Fibroblast of the conjunctiva (primary cell): ENCODE measurements around the gene DSCAML1.
"Not testable (repeated sequence)": the region's sequence is repeated elsewhere in the genome, so short reads cannot be mapped to it uniquely, and the experiment has no call there.

Source experiments
- DNase-seq: peaks from one replicate; pipeline ENCODE4 v3.0.0-alpha.2; 2010; ENCODE audit warnings: low read depth

The DSCAML1 gene

DNA sequence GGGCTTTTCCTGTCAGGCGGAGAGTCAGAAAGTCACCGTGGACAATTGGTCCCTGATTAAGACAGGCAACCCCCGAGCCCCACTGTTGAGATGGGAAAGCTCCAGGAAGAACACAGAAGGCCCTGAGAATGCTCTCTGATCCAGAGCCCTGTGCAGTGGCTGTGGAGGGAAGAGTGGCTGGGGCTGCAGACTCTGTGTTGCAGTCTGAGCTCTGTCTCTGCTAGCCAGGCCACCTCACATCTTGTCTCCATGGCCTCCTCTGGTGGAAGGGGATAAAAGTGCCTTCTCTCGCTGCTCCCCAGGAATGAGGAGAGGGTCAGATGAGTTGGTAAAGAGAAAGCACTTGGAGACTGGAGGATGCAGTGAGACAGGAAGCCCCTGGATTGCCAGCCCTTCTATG is 328.1 kb downstream of the DSCAML1 start:
- no peak for DNase-seq

DNA sequence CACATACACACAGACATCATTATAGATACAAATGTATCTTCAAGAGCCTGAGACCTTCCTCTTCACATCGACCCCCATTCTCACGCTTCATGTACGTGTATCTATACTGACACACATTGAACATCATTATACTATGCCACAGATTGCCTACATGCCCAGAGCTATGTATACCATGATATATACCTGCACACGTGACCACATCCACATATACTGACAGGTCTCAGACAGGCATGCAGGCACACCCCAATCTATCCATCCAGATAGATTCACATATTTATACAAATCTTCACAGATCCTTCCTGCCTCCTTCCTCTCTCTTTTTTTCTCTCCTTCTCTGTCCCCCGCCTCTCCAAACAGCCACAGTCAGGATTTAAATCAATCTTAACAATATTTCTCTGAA is 329.2 kb downstream of the DSCAML1 start:
- no peak for DNase-seq

DNA sequence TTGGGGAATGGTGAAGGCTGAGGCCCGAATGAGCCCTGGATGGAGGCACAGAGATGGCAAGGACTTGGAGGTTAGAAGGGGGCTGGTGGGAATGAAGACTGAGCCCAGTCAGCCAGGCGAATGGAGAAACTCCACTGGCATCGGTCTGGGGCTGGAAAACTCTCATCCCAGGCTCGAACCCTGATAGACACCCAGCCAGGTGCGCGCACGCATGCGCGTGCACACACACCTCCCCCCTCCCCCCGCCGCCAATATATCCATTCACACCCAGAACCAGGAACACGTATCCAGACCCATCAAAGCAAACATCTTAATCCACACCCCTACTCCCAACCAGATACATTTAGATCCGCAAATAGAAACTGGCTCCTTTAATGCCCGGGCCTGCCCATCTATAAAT is 330.1 kb downstream of the DSCAML1 start:
- no peak for DNase-seq

DNA sequence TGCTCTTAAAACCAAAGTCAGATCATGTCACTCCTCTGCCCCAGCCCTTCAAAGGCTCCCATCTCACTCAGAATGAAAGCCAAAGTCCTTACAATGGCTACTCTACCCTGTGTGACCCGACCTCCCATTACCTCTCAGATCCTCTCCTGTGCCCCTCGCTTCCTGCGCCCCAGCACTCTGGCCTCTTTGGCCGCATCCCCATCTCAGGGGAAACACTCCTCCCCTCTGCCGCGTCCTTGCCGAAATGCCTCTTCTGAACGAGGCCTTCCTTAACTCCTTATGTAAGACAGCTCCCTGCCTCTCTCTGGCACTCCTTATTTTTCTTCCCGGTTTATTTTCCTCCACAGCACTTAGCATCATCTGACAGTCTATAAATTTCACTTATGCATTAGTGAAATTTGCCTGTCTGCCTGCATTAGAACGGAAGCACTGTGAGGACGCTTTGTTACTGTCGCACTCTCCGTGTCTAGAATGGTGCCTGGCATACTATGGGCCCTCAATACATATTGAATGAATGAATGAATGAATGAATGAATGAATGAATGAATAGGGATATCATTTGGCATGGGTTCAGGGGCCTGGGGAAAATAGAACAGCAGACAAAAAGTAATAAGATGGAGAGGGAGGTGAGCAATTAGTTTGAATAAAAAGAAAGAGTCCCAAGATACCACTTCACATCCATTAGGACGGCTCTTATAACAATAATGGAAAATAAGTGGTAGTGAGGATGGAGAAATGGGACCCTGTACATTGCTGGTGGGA is 331.6 kb downstream of the DSCAML1 start:
- no peak for DNase-seq

DNA sequence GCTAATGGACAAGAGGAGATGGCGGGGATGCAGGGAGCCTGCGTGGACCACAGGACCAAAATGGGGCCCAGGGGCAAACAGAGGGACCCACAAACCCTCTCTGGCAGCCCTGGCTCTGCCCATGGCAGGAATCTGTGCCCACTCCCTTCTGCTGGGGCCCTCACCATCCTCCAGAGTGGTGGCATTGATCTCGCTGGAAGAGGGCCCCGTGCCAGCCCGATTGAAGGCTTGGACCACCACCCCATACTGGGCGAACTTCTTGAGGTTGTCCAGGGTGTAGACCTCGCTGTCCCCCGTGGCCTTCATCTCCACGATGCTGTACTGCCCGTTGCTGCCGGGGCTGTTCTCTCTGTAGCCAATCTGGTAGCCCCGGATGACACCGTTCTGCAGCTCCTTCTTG is 332.2 kb downstream of the DSCAML1 start:
- DNase-seq = no peak

DNA sequence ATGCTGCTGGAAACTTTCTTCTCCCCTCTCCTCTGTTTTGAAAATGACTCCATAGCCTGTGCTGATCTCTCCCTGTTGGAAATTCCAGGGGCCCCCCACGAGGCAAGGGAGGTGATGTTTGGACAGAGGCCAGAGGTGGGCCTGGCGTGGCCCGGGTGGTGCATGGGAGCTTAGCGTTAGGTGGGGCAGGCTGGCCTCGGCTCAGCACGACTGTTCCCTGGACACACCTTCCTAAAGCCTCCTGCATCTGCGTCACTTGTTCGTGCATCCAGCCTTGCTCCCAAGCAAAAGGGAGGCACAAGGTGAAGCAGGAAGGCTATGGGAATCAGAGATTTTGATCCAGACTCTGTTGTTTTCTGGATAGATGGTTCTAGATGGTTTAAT is 334.2 kb downstream of the DSCAML1 start:
- no peak for DNase-seq

DNA sequence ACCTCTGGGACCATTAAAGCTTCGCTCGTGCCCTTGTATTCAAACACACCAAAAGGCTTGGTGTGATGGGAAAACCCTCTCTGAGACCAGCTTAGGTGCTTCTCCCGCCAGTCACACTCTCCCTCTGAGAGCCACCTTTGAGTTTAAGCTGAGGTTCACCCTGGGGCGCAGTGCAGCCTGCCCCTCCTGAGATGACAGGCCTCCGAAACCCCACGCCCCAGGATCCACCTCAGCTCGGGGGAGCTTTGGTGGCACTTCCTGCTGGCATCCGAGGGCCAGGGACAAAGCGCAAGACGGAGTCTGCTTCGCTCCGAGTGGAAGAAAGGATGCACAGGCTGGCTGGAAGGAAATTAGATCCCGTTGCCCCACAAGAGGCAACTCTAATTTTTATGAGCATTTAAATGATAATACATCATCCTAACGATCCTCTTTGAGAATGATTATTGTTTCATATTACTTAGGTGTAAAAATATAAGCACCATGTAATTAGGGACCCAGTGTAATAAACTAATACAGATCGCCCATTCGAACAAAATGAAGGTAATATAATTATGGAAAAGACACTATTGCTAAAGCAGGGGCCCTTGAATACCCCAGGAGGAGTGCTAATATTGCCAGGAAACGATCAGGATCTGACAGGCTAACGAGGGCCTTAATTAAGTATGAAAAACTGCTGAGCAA is 334.7 kb downstream of the DSCAML1 start:
- DNase-seq = no peak

DNA sequence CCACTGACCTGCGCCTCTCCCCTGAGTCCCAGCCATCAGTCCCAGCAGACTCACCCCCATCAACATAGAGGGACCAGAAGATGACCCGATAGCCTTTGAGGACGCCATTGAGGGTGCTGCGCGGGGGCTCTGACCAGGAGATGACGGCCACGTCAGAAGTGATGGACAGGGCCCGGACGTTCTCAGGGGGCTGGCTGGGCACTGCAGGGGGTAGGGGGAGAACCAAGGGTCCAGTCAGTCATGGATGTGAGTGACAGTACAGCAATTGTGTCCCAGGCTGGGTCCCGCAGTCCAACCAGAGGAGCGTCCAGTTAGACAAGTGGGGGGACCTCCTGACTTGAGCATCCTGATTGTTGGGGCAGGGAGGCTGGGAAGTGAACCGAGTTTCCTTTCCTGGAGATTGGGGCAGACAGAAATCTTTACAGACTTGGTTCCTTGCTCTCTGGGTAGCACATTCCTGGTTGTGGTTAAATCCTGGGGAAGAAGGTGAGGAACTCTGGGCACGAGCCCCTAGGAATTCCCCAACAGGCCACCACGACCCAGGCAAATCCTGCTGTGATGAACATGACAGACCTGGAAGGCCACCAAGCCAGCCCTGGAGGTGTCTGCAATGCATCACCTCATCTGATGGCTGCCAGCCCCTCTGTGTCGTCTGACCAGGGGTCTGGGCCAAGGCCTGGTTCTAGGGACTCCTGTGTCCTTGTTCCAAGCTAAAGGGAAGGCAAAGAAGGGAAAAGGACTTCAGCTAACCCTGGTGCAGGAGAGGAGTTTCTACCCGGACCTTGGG is 335.4 kb downstream of the DSCAML1 start:
- no peak for DNase-seq

DNA sequence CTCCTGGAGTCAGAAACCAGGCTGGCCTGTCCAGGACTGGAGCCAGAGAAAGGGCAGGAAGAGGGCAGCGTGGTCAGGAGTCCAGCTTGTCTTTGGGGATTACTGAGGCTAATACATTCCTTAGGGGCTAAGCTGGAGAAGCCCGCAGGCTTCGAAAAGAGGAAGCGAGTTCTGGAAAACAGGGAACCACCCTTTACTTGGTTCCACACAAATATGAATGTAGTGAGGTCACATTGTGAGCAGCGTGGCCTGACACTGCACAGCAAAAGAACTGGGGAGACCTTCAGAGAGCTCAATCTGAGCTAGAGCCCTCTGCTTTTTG is 337.1 kb downstream of the DSCAML1 start:
- DNase-seq = no peak

DNA sequence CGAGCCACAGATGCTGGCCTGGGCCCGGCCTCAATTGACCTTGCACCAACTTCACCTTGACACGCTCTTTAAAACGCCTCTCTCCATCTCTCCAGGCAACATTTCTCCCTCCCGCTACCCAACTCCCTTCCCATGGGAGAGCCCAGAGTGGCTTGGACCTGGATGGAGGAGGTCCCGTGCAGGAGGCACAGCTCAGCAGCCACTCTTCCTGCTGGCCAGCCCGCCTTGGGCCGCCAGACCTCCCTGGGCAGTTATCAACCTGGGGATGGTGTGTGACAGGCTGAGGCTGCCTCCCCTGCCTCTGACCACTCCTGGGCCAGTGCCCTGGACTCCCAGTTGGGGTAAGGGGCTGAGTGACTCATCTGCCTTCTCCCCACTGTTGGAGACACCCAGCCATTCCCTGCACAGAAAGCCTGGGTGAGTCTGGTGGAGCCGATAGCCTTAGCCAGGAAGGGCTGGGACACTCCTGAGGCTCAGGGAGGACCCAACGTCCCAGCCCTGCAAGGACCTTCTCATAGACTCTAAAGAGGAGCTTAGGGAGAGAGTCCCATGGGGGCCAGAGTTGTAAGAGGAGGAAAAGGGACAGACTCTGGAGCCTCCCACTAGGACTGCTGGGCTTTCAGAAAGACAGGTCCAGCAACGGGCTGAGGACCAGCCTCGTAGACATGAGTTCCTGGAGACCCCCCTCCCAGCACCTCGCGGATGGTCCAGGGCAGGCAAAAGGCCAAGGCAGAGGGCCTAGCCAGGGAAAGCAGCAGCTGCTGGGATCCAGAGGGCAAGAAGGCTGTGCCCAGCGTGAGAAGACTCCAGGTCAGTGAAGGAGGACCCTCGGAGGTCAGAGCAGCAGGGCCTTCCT is 337.7 kb downstream of the DSCAML1 start:
- DNase-seq = no peak

DNA sequence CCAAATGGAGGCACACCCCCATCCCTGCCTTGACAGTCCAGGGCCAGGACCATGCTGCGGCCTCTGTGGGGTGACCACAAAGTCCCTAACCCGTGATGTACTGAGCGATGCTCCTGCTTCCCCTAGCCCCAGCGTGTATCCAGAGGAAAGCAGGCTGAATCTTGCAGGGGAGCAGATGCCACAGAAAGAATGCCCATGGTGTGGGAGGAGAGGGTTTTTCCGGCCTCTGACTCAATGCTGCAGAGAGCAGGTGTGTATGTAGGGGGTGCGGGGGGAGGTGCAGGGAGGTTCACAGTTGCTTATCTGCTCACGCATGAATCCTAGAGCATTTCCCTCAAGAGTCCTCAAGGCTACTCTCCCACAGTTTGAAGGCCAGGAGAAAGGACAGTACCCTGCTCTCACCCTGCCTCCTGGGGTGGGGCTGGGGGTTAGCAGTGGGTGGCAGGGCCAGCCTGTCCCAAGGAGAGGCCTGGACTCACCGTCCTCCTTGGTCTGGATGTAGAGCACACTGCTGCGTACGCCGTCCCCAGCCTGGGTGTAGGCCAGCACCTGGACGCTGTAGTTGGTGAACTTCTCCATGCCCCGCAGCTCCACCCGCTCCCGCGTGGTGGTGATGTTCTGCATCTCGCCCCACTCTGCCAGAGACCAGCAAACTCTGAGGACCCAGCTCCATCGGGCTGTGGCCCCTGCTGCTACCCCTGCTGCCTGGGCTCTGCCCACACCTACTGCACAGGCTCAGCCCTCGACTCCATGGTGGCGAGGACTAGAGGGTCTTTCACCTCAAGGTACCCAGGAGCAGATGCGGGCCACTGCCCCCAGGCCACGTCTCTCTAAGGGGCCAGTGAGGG is 338.5 kb downstream of the DSCAML1 start:
- DNase-seq = no peak

DNA sequence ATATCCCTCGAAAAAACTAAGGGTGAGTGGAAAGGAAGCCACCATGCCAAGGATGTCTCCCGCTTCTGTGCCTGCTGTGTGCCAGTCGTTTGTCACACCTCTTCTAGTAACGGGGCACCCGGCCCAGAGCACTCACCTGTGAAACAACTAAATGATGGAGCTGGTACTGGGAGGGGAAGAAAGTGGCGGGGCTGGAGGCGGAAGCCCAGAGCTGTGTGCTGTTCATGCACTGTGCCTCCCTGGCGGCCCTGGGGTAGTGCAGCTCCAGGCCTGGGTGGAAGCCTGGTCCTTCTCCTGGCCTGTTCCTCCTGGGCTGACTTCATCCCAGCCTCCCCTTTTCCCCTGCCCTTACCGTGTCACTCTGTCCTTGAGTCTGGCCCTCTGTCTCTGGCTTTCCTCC is 339.2 kb downstream of the DSCAML1 start:
- no peak for DNase-seq

DNA sequence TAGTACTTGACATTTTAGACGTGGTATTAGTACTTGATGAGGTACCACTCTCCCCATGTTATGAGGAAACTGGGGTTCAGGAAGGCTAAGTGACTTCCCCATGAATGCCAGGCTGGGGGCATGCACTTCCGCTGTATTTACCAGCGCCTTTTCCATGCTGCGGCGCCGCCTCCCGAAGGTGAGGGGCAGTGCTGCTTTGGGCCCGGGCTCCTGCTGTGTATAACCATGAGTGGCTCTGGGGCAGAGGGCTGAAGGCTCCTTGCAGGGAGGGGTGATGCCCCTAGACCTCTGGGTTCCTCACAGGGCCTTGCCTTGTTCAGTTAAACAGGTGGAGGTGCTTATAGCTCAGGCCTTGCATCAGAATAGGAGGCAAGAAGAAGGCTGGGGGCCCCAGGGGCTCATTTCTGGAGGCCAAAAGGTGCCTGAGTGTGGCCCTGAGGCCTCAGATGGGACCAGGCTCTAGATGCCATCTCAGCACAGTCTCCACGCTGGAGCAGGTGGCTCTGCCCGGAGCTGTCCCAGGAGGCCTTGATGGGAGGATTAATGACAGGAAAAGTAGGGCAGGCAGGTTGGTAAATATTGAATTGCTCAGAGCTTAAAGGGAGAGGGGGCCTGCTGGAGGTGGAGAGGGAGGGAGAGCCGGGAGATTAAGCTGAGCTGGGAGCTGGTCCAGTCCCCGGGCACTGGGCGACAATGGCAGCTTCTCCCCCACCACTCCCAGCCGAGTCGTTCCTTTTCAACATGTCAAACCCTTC is 339.8 kb downstream of the DSCAML1 start:
- no peak for DNase-seq

DNA sequence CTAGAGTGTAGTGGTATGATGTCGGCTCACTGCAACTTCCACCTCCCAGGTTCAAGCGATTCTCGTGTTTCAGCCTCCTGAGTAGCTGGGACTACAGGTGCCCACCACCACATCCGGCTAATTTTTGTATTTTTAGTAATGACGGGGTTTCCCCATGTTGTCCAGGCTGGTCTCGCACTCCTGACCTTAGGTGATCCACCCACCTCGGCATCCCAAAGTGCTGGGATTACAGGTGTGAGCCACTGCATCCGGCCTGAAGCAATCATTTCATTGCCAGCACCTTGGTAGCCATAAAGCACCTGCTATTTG is 340.3 kb downstream of the DSCAML1 start:
- DNase-seq = not testable (repeated sequence)

DNA sequence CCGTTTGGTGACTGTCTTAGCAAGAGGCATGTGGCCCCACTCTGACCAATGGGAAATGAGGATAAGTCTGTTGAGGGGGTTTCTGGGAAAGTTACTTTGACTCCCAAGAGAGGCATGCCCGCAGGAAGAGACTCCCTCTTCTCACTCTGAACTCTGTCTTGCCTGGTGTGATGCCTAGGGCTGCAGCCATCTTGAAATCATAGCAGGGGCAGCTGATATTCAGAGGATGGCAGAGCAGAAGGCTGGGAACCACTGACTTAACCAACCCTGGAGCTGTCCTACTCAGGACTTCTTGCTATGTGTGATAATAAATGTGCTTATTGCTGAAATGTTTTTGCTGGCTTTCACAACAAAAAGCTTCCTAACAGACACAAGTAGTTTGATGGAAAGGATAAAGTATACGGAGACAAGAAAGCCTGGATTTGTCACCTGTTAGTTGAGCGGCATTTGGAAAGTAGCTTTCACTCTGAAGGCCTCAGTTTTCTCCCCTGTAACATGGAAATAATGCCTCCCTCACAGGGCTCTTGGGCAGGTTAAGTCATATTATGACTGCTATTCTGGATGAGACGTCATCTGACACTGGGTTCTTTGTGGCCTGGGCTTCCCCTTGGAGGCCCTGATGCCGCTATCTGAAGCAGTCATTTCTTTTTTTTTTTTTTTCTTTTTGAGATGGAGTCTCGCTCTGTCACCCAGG is 340.8 kb downstream of the DSCAML1 start:
- no peak for DNase-seq

DNA sequence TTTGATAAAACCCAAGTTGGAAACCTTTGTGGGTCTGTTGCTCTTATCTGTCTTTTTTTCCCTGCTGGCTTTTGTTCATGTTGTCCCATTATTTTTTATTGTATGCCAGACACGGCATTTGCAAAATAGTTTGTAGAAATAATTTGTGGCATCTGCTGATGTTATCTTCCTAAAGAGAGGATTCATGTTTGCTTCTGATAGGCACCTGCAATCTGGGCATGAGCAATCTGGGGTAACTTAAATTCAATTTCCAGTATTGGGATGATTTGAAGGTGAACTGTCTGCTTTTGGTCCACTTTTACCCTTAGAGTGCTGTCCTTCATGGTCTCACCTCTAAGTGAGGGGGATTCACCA is 342.5 kb downstream of the DSCAML1 start:
- no peak for DNase-seq

DNA sequence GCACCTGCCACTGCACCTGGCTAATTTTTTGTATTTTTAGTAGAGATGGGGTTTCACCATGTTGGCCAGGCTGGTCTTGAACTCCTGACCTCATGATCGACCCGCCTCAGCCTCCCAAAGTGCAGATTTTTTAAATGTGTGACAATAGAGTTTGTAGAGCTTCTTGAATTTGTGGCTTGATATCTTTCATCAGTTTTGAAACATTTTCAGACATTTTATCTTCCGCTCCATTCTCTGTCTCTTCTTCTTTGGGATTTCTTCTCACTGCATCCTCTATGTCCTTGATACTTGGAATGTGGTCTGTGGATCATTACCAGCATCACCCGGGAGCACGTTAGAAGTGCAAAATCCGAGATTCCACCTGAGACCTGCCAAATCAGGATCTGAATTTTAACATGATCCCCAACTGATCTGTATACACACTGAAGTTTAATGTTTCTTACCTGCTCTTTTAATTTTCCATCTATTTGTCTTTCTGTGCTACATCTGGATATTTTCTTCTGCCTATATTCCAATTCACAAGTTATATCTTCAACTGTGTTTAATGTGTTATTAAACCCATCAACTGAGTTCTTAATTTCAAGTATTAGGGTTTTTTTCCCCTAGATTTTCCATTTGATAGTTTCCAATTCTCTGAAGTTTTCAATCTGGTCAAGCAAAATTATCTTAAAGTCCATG is 343.0 kb downstream of the DSCAML1 start:
- DNase-seq = no peak

DNA sequence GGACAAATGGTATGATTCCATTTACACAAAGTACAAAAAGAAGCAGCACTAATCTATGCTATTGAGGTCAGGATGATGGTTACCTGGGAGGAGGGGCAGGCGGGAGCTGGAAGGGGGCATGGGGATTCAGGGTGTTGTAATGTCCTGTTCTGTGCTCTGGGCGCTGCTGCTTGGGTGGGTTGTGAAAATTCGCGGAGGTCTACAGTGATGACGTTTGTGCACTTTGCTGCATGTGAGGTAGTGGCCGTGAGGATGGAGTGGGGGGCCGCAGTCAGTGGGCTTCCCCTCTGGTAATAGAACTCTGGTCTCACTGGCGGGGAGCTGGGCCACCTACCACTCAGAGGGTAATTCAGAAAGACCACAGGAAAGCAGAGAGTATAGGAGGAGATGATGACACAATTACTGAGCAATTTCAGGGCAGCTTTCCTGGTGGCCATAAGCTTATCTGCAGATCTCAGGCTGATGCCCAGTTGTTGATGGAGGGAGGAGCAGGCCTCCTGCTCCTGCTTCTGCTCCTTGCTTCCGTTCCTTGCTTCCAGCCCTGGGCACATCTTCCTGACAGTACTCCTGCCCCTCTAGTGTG is 347.8 kb downstream of the DSCAML1 start:
- DNase-seq = no peak
